SK-N-SH (cell line): Measurements from ENCODE around the gene STK38. TPM values are rescaled to one million over a fixed set of nuclear protein-coding genes. Genes with fewer than 3 reads are reported as not detected.

ENCODE experiments used
- CTCF ChIA-PET: fragments of 300-600, 350-600 bp; formaldehyde crosslinking; extraction: SDS; loops from one replicate; lab custom pipeline; 2021; lab: Yijun Ruan, JAX
- POLR2A ChIA-PET: fragments of 350-600 bp; sonication (Branson Sonifier 250); formaldehyde crosslinking; extraction: SDS; loops from one replicate; lab custom pipeline; 2020; ENCODE audit warnings: antibody characterized with exemption, inconsistent platforms; lab: Yijun Ruan, JAX
- DNase-seq: peaks from one replicate; pipeline ENCODE4 v3.0.0; 2012
- H2AFZ ChIP-seq: fragments of 200-600 bp; sonication (generic); 2 replicates; pipeline ENCODE4 v1.8.1; 2016; ENCODE audit warnings: antibody characterized with exemption, mild to moderate bottlenecking, low read depth
- H3F3A ChIP-seq: fragments of 200-600 bp; sonication (generic); replicated peaks from 2 replicates; pipeline ENCODE3; 2016; ENCODE audit warnings: antibody characterized with exemption, mild to moderate bottlenecking; ENCODE audit not compliant: insufficient read depth
- H3K27ac ChIP-seq, 2 experiments: fragments of 200-500 bp in 1 of 2; fragments of 200-600 bp in 1 of 2; sonication (Bioruptor generic) in 1 of 2; sonication (generic), shearing (Covaris generic) in 1 of 2; 2 replicates each; pipeline versions ENCODE4 v1.5.1 to v1.6.1; 2014 to 2016; ENCODE audit warnings: low read depth in 2 of 2, inconsistent platforms in 1 of 2, low read length in 1 of 2, mild to moderate bottlenecking in 1 of 2, mixed read lengths in 1 of 2
- H3K27me3 ChIP-seq: fragments of 200-600 bp; sonication (generic), shearing (Covaris generic); 2 replicates; pipeline ENCODE4 v1.6.1; 2016; ENCODE audit warnings: mixed run types; ENCODE audit not compliant: insufficient read depth
- H3K36me3 ChIP-seq, 2 experiments: fragments of 200-500 bp in 1 of 2; fragments of 200-600 bp in 1 of 2; sonication (Bioruptor generic) in 1 of 2; sonication (generic) in 1 of 2; replicated peaks in 1 of 2; 2 replicates each; pipeline versions ENCODE3 to v1.5.1; 2014 to 2016; ENCODE audit warnings: low read length in 1 of 2, mild to moderate bottlenecking in 1 of 2; ENCODE audit not compliant: insufficient read depth in 2 of 2, control insufficient read depth in 1 of 2
- H3K4me1 ChIP-seq, 2 experiments: fragments of 200-500 bp in 1 of 2; fragments of 200-600 bp in 1 of 2; sonication (Bioruptor generic) in 1 of 2; sonication (generic), shearing (Covaris generic) in 1 of 2; 2 replicates each; pipeline versions ENCODE4 v1.5.1 to v1.6.1; 2014 to 2016; ENCODE audit warnings: low read depth in 1 of 2, low read length in 1 of 2, mixed run types in 1 of 2; ENCODE audit not compliant: insufficient read depth in 2 of 2, control insufficient read depth in 1 of 2
- H3K4me2 ChIP-seq: fragments of 200-600 bp; sonication (generic), shearing (Covaris generic); 2 replicates; pipeline ENCODE4 v1.6.1; 2017; ENCODE audit warnings: mixed run types
- H3K4me3 ChIP-seq, 2 experiments: fragments of 200-500 bp in 1 of 2; fragments of 200-600 bp in 1 of 2; sonication (Bioruptor generic) in 1 of 2; sonication (generic), shearing (Covaris generic) in 1 of 2; 2 replicates each; pipeline versions ENCODE4 v1.5.1 to v1.8.1; 2014 to 2016; ENCODE audit warnings: low read depth in 2 of 2, inconsistent platforms in 1 of 2, low read length in 1 of 2, mild to moderate bottlenecking in 1 of 2, mixed read lengths in 1 of 2, moderate library complexity in 1 of 2
- H3K79me2 ChIP-seq: fragments of 200-600 bp; sonication (generic); 2 replicates; pipeline ENCODE4 v1.8.1; 2017; ENCODE audit warnings: mild to moderate bottlenecking; ENCODE audit not compliant: insufficient read depth
- H3K9ac ChIP-seq: fragments of 200-600 bp; sonication (generic); 2 replicates; pipeline ENCODE4 v1.6.1; 2017; ENCODE audit warnings: mixed run types
- H3K9me2 ChIP-seq: fragments of 200-600 bp; sonication (generic); 2 replicates; pipeline ENCODE4 v1.6.1; 2017; ENCODE audit warnings: mixed run types
- H3K9me3 ChIP-seq: fragments of 200-600 bp; sonication (generic); 2 replicates; pipeline ENCODE4 v1.6.1; 2017; ENCODE audit warnings: mixed run types, mild to moderate bottlenecking, moderate library complexity
- H4K20me1 ChIP-seq: fragments of 200-600 bp; sonication (generic); 2 replicates; pipeline ENCODE4 v1.6.1; 2017; ENCODE audit warnings: mild to moderate bottlenecking, mixed run types; ENCODE audit not compliant: insufficient read depth
- CHD2 ChIP-seq: fragments of 150-350 bp; IDR thresholded peaks from 2 replicates; pipeline ENCODE4 v1.6.1; 2018; ENCODE audit warnings: low read length; ENCODE audit not compliant: partially characterized antibody
- EZH2phosphoT487 ChIP-seq: fragments of 200-600 bp; sonication (generic); IDR thresholded peaks from 2 replicates; pipeline ENCODE4 v1.6.1; 2017; ENCODE audit warnings: low read depth, mixed run types, mild to moderate bottlenecking, antibody characterized with exemption, moderate library complexity, borderline replicate concordance
- SIN3A ChIP-seq: IDR thresholded peaks from 2 replicates; pipeline ENCODE4 v1.6.1; 2012; ENCODE audit warnings: low read depth, mild to moderate bottlenecking, low read length, moderate library complexity, borderline replicate concordance
- TAF1 ChIP-seq: IDR thresholded peaks from 2 replicates; pipeline ENCODE4 v1.6.1; 2012; ENCODE audit warnings: low read depth, mild to moderate bottlenecking, low read length, moderate library complexity, borderline replicate concordance
- YY1 ChIP-seq: IDR thresholded peaks from 2 replicates; pipeline ENCODE4 v1.4.0; 2012; ENCODE audit warnings: low read depth, mild to moderate bottlenecking
- WGBS: methylation state at CpG from one replicate; pipeline ENCODE4 v1.1.6; 2017; ENCODE audit warnings: low lambda C conversion rate; 5-methylcytosine and 5-hydroxymethylcytosine counted together
- polyA plus RNA-seq, 3 experiments: library from polyadenylated mRNA; depleted of rRNA; stranded (reverse); fragments of >200 nt; gene quantifications; 2 replicates each; pipeline ENCODE4 v1.2.3, GENCODE V29; 2012
- TF ChIP-seq, protein P1 (sequence below): IDR thresholded peaks from 2 replicates; pipeline ENCODE4 v1.4.0; 2012; ENCODE audit warnings: low read depth, borderline replicate concordance
- TF ChIP-seq, protein P2 (sequence below): IDR thresholded peaks from 2 replicates; pipeline ENCODE4 v1.6.1; 2012; ENCODE audit warnings: mild to moderate bottlenecking, low read depth, low read length, moderate library complexity

Gene STK38
- polyA plus RNA-seq, 1 of the 3 experiments (the other 2 are of a cell fraction) = 10.2 TPM

DNA sequence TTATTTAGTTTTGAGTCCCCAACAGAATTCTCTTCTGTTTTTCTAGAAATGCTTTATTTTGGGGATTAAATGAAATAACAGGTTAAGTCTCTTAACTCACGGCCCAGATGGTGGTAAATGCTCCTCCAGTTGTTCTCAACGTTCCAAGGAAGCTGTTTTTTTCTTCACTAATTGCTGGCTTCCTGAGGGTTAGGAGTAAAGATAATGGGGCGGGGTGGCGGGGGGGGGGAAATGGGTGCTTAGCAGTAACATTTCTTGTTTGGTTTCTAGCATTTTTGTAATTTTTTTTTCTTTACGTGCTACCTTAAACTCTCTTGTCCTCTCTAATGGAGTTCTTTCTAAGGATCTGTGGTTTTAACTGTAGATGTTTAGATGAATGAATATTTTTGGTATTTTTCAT is 49.1 kb upstream of the STK38 start:
- no peak overlapping the region for H2AFZ ChIP-seq
- H3K9me3 ChIP-seq = no peaks in the 10 kb centered on the region
- peak overlapping the region in 1 of 2 experiments; percentile 94; a peak in 1 of 4 replicates for H3K27ac ChIP-seq
- H4K20me1 ChIP-seq = peaks cover 67% of the 10 kb centered on the region
- POLR2A ChIA-PET = interaction anchor here (0.5 to 1.3 kb wide), 2 partner anchors 153 to 624 kb away, joined by 4 to 6 read pairs; no protein-coding TSS in a partner anchor
- peaks cover 48% of the 10 kb centered on the region for H3F3A ChIP-seq
- H3K4me2 ChIP-seq = peak overlapping the region; percentile 81
- H3K9ac ChIP-seq = peak overlapping the region; percentile 100
- H3K79me2 ChIP-seq = peaks cover 79% of the 10 kb centered on the region
- H3K27me3 ChIP-seq = no peaks in the 10 kb centered on the region
- 0% methylated on average over 5 of the region's 5 CpGs for WGBS
- CTCF ChIA-PET = interaction anchor here (0.9 to 8.3 kb wide), 3 partner anchors 19 to 394 kb away, joined by 3 to 46 read pairs (median 3); no protein-coding TSS in a partner anchor
- DNase-seq = no peak
- H3K4me3 ChIP-seq = peak overlapping the region; percentile 74 to 99
- TF ChIP-seq, protein P1, sequence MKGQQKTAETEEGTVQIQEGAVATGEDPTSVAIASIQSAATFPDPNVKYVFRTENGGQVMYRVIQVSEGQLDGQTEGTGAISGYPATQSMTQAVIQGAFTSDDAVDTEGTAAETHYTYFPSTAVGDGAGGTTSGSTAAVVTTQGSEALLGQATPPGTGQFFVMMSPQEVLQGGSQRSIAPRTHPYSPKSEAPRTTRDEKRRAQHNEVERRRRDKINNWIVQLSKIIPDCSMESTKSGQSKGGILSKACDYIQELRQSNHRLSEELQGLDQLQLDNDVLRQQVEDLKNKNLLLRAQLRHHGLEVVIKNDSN = no peak
- TF ChIP-seq EZH2phosphoT487 (no peak), TAF1 (no peak), CHD2 (no peak)
- TF ChIP-seq, protein P2, sequence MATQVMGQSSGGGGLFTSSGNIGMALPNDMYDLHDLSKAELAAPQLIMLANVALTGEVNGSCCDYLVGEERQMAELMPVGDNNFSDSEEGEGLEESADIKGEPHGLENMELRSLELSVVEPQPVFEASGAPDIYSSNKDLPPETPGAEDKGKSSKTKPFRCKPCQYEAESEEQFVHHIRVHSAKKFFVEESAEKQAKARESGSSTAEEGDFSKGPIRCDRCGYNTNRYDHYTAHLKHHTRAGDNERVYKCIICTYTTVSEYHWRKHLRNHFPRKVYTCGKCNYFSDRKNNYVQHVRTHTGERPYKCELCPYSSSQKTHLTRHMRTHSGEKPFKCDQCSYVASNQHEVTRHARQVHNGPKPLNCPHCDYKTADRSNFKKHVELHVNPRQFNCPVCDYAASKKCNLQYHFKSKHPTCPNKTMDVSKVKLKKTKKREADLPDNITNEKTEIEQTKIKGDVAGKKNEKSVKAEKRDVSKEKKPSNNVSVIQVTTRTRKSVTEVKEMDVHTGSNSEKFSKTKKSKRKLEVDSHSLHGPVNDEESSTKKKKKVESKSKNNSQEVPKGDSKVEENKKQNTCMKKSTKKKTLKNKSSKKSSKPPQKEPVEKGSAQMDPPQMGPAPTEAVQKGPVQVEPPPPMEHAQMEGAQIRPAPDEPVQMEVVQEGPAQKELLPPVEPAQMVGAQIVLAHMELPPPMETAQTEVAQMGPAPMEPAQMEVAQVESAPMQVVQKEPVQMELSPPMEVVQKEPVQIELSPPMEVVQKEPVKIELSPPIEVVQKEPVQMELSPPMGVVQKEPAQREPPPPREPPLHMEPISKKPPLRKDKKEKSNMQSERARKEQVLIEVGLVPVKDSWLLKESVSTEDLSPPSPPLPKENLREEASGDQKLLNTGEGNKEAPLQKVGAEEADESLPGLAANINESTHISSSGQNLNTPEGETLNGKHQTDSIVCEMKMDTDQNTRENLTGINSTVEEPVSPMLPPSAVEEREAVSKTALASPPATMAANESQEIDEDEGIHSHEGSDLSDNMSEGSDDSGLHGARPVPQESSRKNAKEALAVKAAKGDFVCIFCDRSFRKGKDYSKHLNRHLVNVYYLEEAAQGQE = 0 out of 2 replicates have a peak, but pooled peaks have one; percentile 11
- H3K36me3 ChIP-seq = peaks cover 47 to 65% of the 10 kb centered on the region in 2 experiments
- H3K4me1 ChIP-seq = peaks cover 24 to 30% of the 10 kb centered on the region in 2 experiments
- no peaks in the 10 kb centered on the region for H3K9me2 ChIP-seq

DNA sequence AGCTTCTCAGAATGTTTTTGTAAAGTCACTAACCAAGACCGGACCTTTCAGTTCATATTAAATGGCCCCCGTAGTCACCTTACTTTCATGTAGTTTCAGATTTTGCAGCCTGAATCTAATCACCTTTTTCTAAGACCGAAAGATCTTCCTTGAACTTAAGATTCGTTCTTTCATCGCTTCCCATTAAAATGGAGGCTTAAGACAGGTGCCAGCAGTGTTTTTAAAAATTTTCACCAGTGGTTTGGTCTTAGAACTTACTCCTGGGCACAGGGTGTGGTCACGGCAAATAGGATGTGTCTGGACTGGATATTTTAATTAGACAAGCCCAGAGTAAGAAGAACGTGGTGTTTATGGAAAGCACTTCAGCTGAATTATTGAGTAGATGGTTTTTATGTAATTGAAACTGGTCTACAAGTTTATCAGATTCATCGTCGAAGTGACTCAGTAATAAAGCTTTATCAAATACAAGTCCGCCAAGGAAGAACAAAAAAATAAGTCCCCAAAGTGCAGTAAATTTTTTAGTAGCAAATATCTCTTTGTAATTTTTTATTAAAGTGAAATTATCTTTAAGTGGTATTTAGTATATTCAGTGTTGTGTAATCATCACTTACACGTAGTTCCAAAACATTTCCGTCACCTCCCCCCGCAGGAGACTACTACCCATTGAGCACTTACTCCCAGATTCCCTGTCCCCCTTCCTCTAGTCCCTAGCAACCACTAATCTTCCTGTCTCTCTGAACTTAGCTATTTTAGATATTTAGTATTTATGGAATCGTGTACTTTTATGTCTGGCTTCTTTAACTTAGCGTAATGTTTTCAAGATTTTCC is 47.8 kb upstream of the STK38 start:
- TF ChIP-seq SIN3A (peak; percentile 70), YY1 (no peak)
- TF ChIP-seq, all 33 proteins: peak for 1
- peak; percentile 43 for DNase-seq
- Histone ChIP-seq H3K4me3 (peak overlapping the region; percentile 74 to 99), H3K27me3 (no peaks in the 10 kb centered on the region), H3K9me2 (no peaks in the 10 kb centered on the region), H3K27ac (peak overlapping the region; percentile 94 to 96), H3K4me2 (peak overlapping the region; percentile 81), H4K20me1 (peaks cover 54% of the 10 kb centered on the region), H3K79me2 (peaks cover 65% of the 10 kb centered on the region), H3F3A (peaks cover 35% of the 10 kb centered on the region), H3K36me3 (peaks cover 34 to 52% of the 10 kb centered on the region in 2 experiments), H3K9me3 (no peaks in the 10 kb centered on the region), H3K4me1 (peaks cover 17 to 25% of the 10 kb centered on the region in 2 experiments), H2AFZ (no peak overlapping the region), H3K9ac (peak overlapping the region; percentile 100)
- 1% methylated on average over 15 of the region's 15 CpGs for WGBS
- ChIA-PET CTCF (interaction anchor here (1.7 to 1.8 kb wide), 2 partner anchors 12 to 172 kb away, joined by 5 to 6 read pairs; no protein-coding TSS in a partner anchor), POLR2A (interaction anchor here (1.0 to 1.3 kb wide), 3 partner anchors 44 to 154 kb away, joined by 3 to 6 read pairs (median 4); no protein-coding TSS in a partner anchor)
